Measurements from ENCODE around the gene RARS1. TPM values are rescaled to one million over a fixed set of nuclear protein-coding genes. Genes with fewer than 3 reads are reported as not detected.

RARS1 gene
- total RNA-seq, 2 donors from 2014 or later = 50.5 to 93.8 TPM

GRCh38 chr5:168527756-168528295 is 41.6 kb downstream of the RARS1 start:
- Histone ChIP-seq H3K4me1 (ENCODE audit: control insufficient read depth in 1 of 2, low read depth in 2 of 2) (peaks cover 0 to 3% of the 10 kb centered on the region in 2 donors), H3K9me3 (no peaks in the 10 kb centered on the region)

GRCh38 chr5:168528521-168529373 is 42.5 kb downstream of the RARS1 start, which contains the start of gene FBLL1:
FBLL1 (plus strand) TSS chr5:168529305; CDS start chr5:168529505, 200 bp downstream.
- Histone ChIP-seq H3K27ac (no peak within 1 kb of the TSS), H3K4me3 (peak within 1 kb of the TSS; percentile 62), H3K4me1 (ENCODE audit: control insufficient read depth in 1 of 2, low read depth in 2 of 2) (peaks cover 0 to 3% of the 10 kb centered on the region in 2 donors), H3K9me3 (no peaks in the 10 kb centered on the region), H3K27me3 (replicated peaks; ENCODE audit: insufficient read depth) (no peaks in the 10 kb centered on the region), H3K36me3 (no peaks in the 10 kb centered on the region)
- ATAC-seq (ENCODE audit: insufficient number of reproducible peaks, low FRiP score, low read depth) (no peak), DNase-seq (ENCODE audit: low spot score) (no peak)
- no peak for TF ChIP-seq CTCF (IDR thresholded peaks at IDR 0.05)

More at GRCh38 chr5:168527756-168528295, 41.6 kb downstream of the RARS1 start:
- no peak for TF ChIP-seq CTCF (IDR thresholded peaks at IDR 0.05)
- H3K4me3 ChIP-seq = no peak overlapping the region
- H3K36me3 ChIP-seq = no peaks in the 10 kb centered on the region
- ATAC-seq (ENCODE audit: insufficient number of reproducible peaks, low FRiP score, low read depth) = no peak
- H3K27me3 ChIP-seq (replicated peaks; ENCODE audit: insufficient read depth) = no peaks in the 10 kb centered on the region
- DNase-seq (ENCODE audit: low spot score) = no peak
- no peak overlapping the region for H3K27ac ChIP-seq

- peak overlapping the region; percentile 62 for H3K4me3 ChIP-seq
- H3K27me3 ChIP-seq (replicated peaks; ENCODE audit: insufficient read depth) = no peaks in the 10 kb centered on the region
- no peak for TF ChIP-seq CTCF (IDR thresholded peaks at IDR 0.05)
- peaks cover 0 to 3% of the 10 kb centered on the region in 2 donors for H3K4me1 ChIP-seq (ENCODE audit: control insufficient read depth in 1 of 2, low read depth in 2 of 2)
- DNase-seq (ENCODE audit: low spot score) (no peak), ATAC-seq (ENCODE audit: insufficient number of reproducible peaks, low FRiP score, low read depth) (no peak)
- no peaks in the 10 kb centered on the region for H3K36me3 ChIP-seq
- H3K9me3 ChIP-seq = no peaks in the 10 kb centered on the region
- H3K27ac ChIP-seq = no peak overlapping the region
These were observed 43.3 kb downstream of the RARS1 start for GRCh38 chr5:168529374-168530234.

- no peaks in the 10 kb centered on the region for H3K9me3 ChIP-seq
- H3K4me3 ChIP-seq = no peak overlapping the region
- H3K36me3 ChIP-seq = no peaks in the 10 kb centered on the region
- ATAC-seq (ENCODE audit: insufficient number of reproducible peaks, low FRiP score, low read depth) (no peak), DNase-seq (ENCODE audit: low spot score) (no peak)
- H3K27me3 ChIP-seq (replicated peaks; ENCODE audit: insufficient read depth) = no peaks in the 10 kb centered on the region
- peaks cover 0 to 3% of the 10 kb centered on the region in 2 donors for H3K4me1 ChIP-seq (ENCODE audit: control insufficient read depth in 1 of 2, low read depth in 2 of 2)
- TF ChIP-seq CTCF (IDR thresholded peaks at IDR 0.05) = no peak
- H3K27ac ChIP-seq = no peak overlapping the region
These were observed 44.4 kb downstream of the RARS1 start for GRCh38 chr5:168530621-168531150.
